ENCODE data around the gene TEX44. TPM values are rescaled to one million over a fixed set of nuclear protein-coding genes. Genes with fewer than 3 reads are reported as not detected.
A peak's percentile ranks its signal among the peaks of the same experiment; 100 is the strongest.

The TEX44 gene
- total RNA-seq, 3 donors from 2014 or later (not counting 1 experiment from before 2014, with no cell fraction given): not detected

GRCh38 chr2:231597627-231598026 lies 5.0 kb downstream of the TEX44 start:
- no peak overlapping the region for H3K27ac Mint-ChIP-seq
- Histone ChIP-seq H3K9me3 (ENCODE audit: control insufficient read depth, insufficient read depth, low read length) (no peaks in the 10 kb centered on the region), H3K36me3 (ENCODE audit: control insufficient read depth, insufficient read depth, low read length) (no peaks in the 10 kb centered on the region), H3K4me3 (ENCODE audit: low read length) (no peak overlapping the region), H3K27ac (ENCODE audit: low read length) (no peak overlapping the region), H3K27me3 (ENCODE audit: control insufficient read depth, insufficient read depth, low read length) (no peaks in the 10 kb centered on the region), H3K4me1 (ENCODE audit: control insufficient read depth, insufficient read depth, low read length) (peaks cover 5% of the 10 kb centered on the region)
- H3K36me3 Mint-ChIP-seq: no peaks in the 10 kb centered on the region
- no peak for TF ChIP-seq CTCF (IDR thresholded peaks at IDR 0.05)
- WGBS (ENCODE audit: insufficient coverage): 96% methylated on average over 7 of the region's 8 CpGs
- intact Hi-C loops (cut with micrococcal nuclease): no loop called here
- DNase-seq (no peak), ATAC-seq (no peak)
- peaks cover 5 to 6% of the 10 kb centered on the region in 2 donors for H3K4me1 Mint-ChIP-seq
- no peak overlapping the region for H3K4me3 Mint-ChIP-seq
- no peaks in the 10 kb centered on the region for H3K27me3 Mint-ChIP-seq (ENCODE audit: low read depth in 2 of 2)
- H3K9me3 Mint-ChIP-seq: no peaks in the 10 kb centered on the region

GRCh38 chr2:231600619-231601355 lies 8.1 kb downstream of the TEX44 start:
- peaks cover 6 to 14% of the 10 kb centered on the region in 2 donors for H3K4me1 Mint-ChIP-seq
- H3K27ac ChIP-seq (ENCODE audit: low read length): no peak overlapping the region
- no peaks in the 10 kb centered on the region for H3K9me3 ChIP-seq (ENCODE audit: control insufficient read depth, insufficient read depth, low read length)
- intact Hi-C loops (cut with micrococcal nuclease): loop anchor here (1.0 kb wide), 1 partner anchor 83 kb away; no protein-coding TSS in a partner anchor
- H3K4me3 ChIP-seq (ENCODE audit: low read length): no peak overlapping the region
- H3K27ac Mint-ChIP-seq: no peak overlapping the region
- H3K27me3 Mint-ChIP-seq (ENCODE audit: low read depth in 2 of 2): no peaks in the 10 kb centered on the region
- ATAC-seq: no peak
- WGBS (ENCODE audit: insufficient coverage): 89% methylated on average over 9 of the region's 11 CpGs
- H3K36me3 ChIP-seq (ENCODE audit: control insufficient read depth, insufficient read depth, low read length): no peaks in the 10 kb centered on the region
- no peak for DNase-seq
- TF ChIP-seq CTCF (IDR thresholded peaks at IDR 0.05): no peak
- H3K4me3 Mint-ChIP-seq: no peak overlapping the region
- no peaks in the 10 kb centered on the region for H3K27me3 ChIP-seq (ENCODE audit: control insufficient read depth, insufficient read depth, low read length)
- H3K9me3 Mint-ChIP-seq: no peaks in the 10 kb centered on the region
- H3K36me3 Mint-ChIP-seq: no peaks in the 10 kb centered on the region
- peaks cover 23% of the 10 kb centered on the region for H3K4me1 ChIP-seq (ENCODE audit: control insufficient read depth, insufficient read depth, low read length)

GRCh38 chr2:231601356-231602229 lies 8.9 kb downstream of the TEX44 start:
- Histone ChIP-seq H3K4me3 (ENCODE audit: low read length) (no peak overlapping the region), H3K27me3 (ENCODE audit: control insufficient read depth, insufficient read depth, low read length) (no peaks in the 10 kb centered on the region), H3K9me3 (ENCODE audit: control insufficient read depth, insufficient read depth, low read length) (no peaks in the 10 kb centered on the region), H3K27ac (ENCODE audit: low read length) (no peak overlapping the region), H3K36me3 (ENCODE audit: control insufficient read depth, insufficient read depth, low read length) (no peaks in the 10 kb centered on the region), H3K4me1 (ENCODE audit: control insufficient read depth, insufficient read depth, low read length) (peaks cover 23% of the 10 kb centered on the region)
- 31% methylated on average over 10 of the region's 12 CpGs for WGBS (ENCODE audit: insufficient coverage)
- intact Hi-C loops (cut with micrococcal nuclease): loop anchor here (1.0 kb wide), 1 partner anchor 84 kb away; no protein-coding TSS in a partner anchor
- peaks cover 6 to 15% of the 10 kb centered on the region in 2 donors for H3K4me1 Mint-ChIP-seq
- peak overlapping the region; percentile 71 for H3K4me3 Mint-ChIP-seq
- peak; percentile 91 for TF ChIP-seq CTCF (IDR thresholded peaks at IDR 0.05)
- DNase-seq (peak; percentile 72 to 89), ATAC-seq (peak; percentile 41 to 65 (median 44))
- H3K9me3 Mint-ChIP-seq: no peaks in the 10 kb centered on the region
- peak overlapping the region; percentile 70 to 76 for H3K27ac Mint-ChIP-seq
- H3K36me3 Mint-ChIP-seq: no peaks in the 10 kb centered on the region
- no peaks in the 10 kb centered on the region for H3K27me3 Mint-ChIP-seq (ENCODE audit: low read depth in 2 of 2)
